ENCODE measurements around the gene SLC22A31.

The SLC22A31 gene

GRCh38 chr16:89201439-89202377 lies 1.4 kb upstream of the SLC22A31 start:
- peak overlapping the region; percentile 48 for H3K4me3 Mint-ChIP-seq
- peaks cover 40% of the 10 kb centered on the region for H3K27me3 Mint-ChIP-seq (ENCODE audit: low read depth)
- no peak overlapping the region for H3K27ac Mint-ChIP-seq
- peaks cover 6% of the 10 kb centered on the region for H3K9me3 Mint-ChIP-seq
- peaks cover 3% of the 10 kb centered on the region for H3K4me1 Mint-ChIP-seq (ENCODE audit: low read depth)
- H3K36me3 Mint-ChIP-seq (ENCODE audit: low read depth): no peaks in the 10 kb centered on the region

DNA sequence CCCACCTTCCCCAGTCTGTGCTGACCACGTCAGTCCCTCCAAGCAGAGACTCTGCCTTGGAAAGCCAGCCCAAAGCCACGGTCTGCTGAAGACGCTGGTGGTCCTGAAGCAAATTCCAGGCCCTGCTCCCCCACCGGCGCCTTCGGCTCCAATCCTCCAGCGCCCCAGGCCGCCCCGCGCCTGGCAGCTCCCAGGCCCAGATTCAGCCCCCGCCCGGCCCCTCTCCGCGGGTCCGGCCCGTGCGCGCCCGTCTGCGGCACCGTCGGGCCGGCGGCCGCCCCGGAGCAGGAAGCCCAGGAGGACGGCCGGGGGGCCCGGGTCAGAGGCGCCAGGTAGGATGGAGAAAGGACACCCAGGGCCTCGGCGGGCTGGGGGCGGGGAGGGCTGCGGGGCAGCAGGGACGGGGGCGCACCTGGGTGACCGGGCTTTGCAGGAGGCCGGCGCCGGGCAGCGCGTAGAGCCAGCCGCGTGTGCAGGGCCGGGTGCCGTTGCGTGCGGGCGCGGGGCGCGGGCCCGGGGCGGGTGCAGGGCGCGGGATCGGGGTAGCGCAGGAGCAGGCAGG lies 594 bp upstream of the SLC22A31 start:
- H3K9me3 Mint-ChIP-seq: peaks cover 6% of the 10 kb centered on the region
- H3K27ac Mint-ChIP-seq: no peak overlapping the region
- no peaks in the 10 kb centered on the region for H3K36me3 Mint-ChIP-seq (ENCODE audit: low read depth)
- peak overlapping the region; percentile 53 for H3K4me3 Mint-ChIP-seq
- peaks cover 3% of the 10 kb centered on the region for H3K4me1 Mint-ChIP-seq (ENCODE audit: low read depth)
- peaks cover 40% of the 10 kb centered on the region for H3K27me3 Mint-ChIP-seq (ENCODE audit: low read depth)

DNA sequence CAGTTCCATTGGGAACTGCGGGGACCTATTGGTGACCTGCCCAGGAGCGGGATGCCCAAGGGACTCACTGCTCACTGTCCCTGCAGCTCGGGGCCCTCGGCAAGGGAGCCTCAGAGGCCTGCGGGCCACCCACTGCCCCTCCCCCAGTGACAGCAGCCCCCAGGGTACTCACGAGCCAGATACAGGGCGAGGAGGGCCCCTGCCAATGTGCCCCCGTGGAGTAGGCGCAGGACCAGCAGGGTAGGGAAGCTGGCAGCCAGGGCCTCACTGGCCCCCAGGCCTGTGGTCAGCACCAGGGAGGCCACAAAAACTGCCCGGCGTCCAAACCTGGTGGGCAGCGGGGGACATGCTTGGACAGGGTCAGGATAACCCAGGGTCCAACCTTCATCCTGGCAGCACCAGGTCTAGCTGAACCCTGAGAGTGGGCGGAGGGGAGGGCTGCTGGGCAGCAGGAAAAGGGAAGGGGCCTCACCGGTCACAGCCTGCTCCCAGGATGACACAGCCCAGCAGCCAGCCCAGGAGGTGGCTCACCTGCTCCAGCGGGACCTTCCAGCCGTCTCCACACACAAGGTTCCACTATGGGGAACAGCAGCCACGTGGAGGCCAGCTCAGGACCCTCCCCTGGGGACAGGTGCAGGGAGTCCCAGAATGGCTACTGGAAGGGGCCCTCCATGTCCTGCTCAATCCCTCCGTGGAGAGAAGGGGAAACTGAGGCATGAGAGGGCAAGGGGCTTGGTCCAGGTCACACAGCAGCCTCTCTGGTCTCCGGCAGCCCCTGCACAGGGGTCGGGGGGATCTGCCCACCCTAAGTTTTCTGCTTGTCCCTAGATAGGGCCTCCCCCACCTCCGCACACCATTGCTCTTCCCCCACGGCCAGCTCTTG lies 855 bp downstream of the SLC22A31 start:
- Mint-ChIP-seq H3K36me3 (ENCODE audit: low read depth) (no peaks in the 10 kb centered on the region), H3K9me3 (peaks cover 6% of the 10 kb centered on the region), H3K27ac (no peak overlapping the region), H3K4me1 (ENCODE audit: low read depth) (peaks cover 3% of the 10 kb centered on the region), H3K4me3 (no peak overlapping the region), H3K27me3 (ENCODE audit: low read depth) (peaks cover 36% of the 10 kb centered on the region)

GRCh38 chr16:89198417-89199240 lies 1.7 kb downstream of the SLC22A31 start:
- H3K4me1 Mint-ChIP-seq (ENCODE audit: low read depth): peaks cover 3% of the 10 kb centered on the region
- H3K4me3 Mint-ChIP-seq: no peak overlapping the region
- peaks cover 28% of the 10 kb centered on the region for H3K27me3 Mint-ChIP-seq (ENCODE audit: low read depth)
- H3K9me3 Mint-ChIP-seq: peaks cover 6% of the 10 kb centered on the region
- H3K27ac Mint-ChIP-seq: no peak overlapping the region
- no peaks in the 10 kb centered on the region for H3K36me3 Mint-ChIP-seq (ENCODE audit: low read depth)

- no peaks in the 10 kb centered on the region for H3K36me3 Mint-ChIP-seq (ENCODE audit: low read depth)
- H3K9me3 Mint-ChIP-seq: peaks cover 3% of the 10 kb centered on the region
- peaks cover 2% of the 10 kb centered on the region for H3K4me1 Mint-ChIP-seq (ENCODE audit: low read depth)
- no peak overlapping the region for H3K27ac Mint-ChIP-seq
- H3K4me3 Mint-ChIP-seq: no peak overlapping the region
- H3K27me3 Mint-ChIP-seq (ENCODE audit: low read depth): peaks cover 19% of the 10 kb centered on the region
Observed at GRCh38 chr16:89197633-89198416, 2.5 kb downstream of the SLC22A31 start.

DNA sequence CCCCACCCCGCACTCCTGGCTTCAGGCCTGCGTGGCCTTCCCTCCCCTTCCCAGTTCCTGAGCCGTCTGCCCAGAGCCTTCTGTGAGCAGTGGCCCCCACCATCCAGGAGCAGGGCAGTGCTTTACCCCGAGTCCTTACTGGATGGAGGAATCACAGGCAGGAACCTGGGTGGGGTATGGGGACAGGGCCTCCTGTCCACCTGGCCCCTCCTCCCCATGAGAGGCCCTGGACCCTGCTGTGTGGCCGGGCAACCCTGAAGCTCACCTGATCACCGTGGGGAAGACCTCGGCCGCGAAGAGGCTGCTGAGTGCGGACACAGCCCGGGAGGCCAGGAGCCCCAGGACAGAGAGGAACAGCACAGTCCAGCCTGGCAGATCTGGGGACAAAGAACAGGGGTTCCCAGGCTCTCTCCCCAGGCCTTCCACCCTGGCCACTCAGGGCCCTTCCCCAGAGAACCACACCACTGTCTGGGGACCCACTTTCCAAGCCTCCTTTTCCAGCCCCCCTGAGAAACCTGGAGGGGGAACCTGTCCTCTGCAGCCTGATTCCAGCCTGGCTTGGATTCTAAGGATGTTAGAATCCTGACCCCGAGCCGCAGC lies 3.2 kb downstream of the SLC22A31 start:
- Mint-ChIP-seq H3K4me3 (no peak overlapping the region), H3K27ac (no peak overlapping the region), H3K36me3 (ENCODE audit: low read depth) (no peaks in the 10 kb centered on the region), H3K27me3 (ENCODE audit: low read depth) (peaks cover 13% of the 10 kb centered on the region), H3K9me3 (no peaks in the 10 kb centered on the region), H3K4me1 (ENCODE audit: low read depth) (no peaks in the 10 kb centered on the region)

DNA sequence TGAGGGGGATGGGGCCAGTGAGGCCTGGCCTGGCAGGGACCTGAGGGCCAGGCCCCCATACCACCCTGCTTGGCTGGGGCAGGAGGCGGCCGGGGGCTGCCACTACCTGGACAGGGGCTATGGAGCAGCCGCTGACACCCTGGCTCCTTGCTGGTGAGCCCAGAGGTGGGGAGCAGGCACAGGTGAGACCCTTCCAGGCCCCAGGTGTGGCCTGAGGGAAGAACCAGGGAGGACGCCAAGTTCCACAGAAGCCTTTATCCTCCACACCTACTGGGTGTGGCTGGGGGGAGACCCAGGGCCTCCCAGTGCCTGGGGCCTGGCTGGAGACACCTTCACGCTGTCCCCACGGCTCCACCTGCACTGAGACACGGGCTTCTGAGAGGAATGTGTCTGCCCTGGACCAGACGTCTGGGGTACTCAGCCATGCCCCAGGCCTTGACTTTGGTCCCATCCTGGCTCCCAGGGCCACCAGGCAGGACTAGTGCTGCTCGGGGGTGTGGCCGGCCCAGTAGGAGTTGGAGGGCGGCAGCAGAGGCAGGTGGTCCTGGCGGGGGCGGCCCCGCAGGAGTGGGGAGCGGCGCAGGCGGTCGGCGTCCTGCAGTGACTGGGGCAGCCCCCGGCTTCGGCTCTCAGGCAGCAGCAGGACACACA lies 4.7 kb downstream of the SLC22A31 start:
- Mint-ChIP-seq H3K27me3 (ENCODE audit: low read depth) (peaks cover 10% of the 10 kb centered on the region), H3K27ac (no peak overlapping the region), H3K36me3 (ENCODE audit: low read depth) (no peaks in the 10 kb centered on the region), H3K9me3 (no peaks in the 10 kb centered on the region), H3K4me3 (no peak overlapping the region), H3K4me1 (ENCODE audit: low read depth) (no peaks in the 10 kb centered on the region)

- Mint-ChIP-seq H3K4me1 (ENCODE audit: low read depth) (no peaks in the 10 kb centered on the region), H3K27me3 (ENCODE audit: low read depth) (peaks cover under 1% of the 10 kb centered on the region), H3K36me3 (ENCODE audit: low read depth) (no peaks in the 10 kb centered on the region), H3K27ac (no peak overlapping the region), H3K4me3 (no peak overlapping the region), H3K9me3 (no peaks in the 10 kb centered on the region)
Observed at GRCh38 chr16:89194340-89195311, 5.7 kb downstream of the SLC22A31 start.

DNA sequence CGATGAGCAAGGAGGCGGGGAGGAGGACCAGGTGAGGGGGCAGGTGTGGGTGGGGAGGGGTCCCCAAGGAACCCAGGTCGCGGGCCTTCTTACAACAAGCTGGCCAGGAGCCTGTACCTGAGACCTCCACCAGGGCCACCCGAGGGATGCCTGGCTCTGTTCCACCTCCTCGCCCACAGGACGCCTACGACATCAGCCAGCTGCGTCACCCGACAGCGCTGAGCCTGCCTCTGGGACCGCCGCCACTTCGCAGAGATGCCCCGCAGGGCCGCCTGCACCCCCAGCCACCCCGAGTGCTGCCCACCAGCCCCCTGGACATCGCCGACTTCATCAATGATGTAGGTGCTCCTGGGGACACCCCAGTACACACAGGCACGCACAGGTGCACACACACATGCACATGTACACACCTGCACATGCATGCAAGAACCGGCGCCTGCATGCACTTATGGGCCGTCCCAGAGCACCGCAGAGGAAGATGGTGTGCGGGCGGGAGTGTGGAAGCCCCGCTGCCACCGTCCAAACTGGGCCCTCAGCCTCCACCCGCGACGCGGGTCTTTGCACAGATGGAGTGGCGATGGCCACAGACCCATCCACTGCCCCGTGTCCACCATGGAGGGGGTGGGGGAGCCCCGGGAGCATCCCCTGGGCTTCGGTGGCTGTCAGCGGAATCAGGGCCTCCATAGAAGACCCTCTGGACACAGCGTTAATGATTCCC lies 6.6 kb downstream of the SLC22A31 start:
- H3K27ac Mint-ChIP-seq: no peak overlapping the region
- H3K27me3 Mint-ChIP-seq (ENCODE audit: low read depth): no peaks in the 10 kb centered on the region

DNA sequence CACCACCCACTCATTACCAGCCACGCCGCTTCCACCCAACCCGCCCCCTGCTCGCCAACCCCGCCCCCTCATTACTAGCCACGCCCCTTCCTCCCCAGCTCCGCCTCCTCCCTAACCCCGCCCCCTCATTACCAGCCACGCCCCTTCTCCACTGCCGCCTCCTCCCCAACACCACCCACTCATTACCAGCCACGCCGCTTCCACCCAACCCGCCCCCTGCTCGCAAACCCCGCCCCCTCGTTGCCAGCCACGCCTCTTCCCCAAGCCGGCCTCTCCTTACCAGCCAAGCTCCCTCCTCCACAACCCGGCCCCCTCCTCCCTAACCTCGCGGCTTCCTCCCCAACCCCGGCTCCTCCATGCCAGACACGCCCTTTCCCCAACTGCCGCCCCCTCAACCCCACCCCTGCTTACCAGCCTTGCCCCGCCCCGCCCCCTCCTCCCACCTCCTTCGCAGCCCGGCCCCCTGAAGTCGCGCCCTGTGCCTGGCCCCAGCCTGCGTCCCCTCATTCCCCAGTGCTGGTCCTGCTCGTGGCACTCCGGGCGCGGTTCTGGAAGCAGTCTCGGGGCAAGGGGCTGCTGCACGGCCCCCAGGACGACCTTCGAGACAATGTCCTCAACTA lies 7.3 kb downstream of the SLC22A31 start:
- Mint-ChIP-seq H3K4me3 (no peak overlapping the region), H3K27me3 (ENCODE audit: low read depth) (no peaks in the 10 kb centered on the region), H3K27ac (no peak overlapping the region), H3K9me3 (no peaks in the 10 kb centered on the region), H3K36me3 (ENCODE audit: low read depth) (no peaks in the 10 kb centered on the region), H3K4me1 (ENCODE audit: low read depth) (no peaks in the 10 kb centered on the region)

More for the DNA sequence above, 6.6 kb downstream of the SLC22A31 start:
- H3K4me3 Mint-ChIP-seq: no peak overlapping the region
- H3K36me3 Mint-ChIP-seq (ENCODE audit: low read depth): no peaks in the 10 kb centered on the region
- no peaks in the 10 kb centered on the region for H3K9me3 Mint-ChIP-seq
- no peaks in the 10 kb centered on the region for H3K4me1 Mint-ChIP-seq (ENCODE audit: low read depth)

Measured in T-helper 1 cell treated with Interleukin-12 subunit alpha and Interleukin-12 subunit beta and Interleukin-4 antibody, amounts not matched to agents 30 μg/mL and 1 μg/mL, for 36 hours (primary cell).